CD4-positive, alpha-beta T cell treated with Interleukin-12 subunit alpha and Interleukin-12 subunit beta, for 1 hour (primary cell): ENCODE results near the gene ERG28.
"Not testable (repeated sequence)": the region's sequence is repeated elsewhere in the genome, so short reads cannot be mapped to it uniquely, and the experiment has no call there.

Experiments used
- DNase-seq: peaks from one replicate; pipeline ENCODE4 v3.0.0-alpha.2; 2020

ERG28 gene, protein sequence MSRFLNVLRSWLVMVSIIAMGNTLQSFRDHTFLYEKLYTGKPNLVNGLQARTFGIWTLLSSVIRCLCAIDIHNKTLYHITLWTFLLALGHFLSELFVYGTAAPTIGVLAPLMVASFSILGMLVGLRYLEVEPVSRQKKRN

DNA sequence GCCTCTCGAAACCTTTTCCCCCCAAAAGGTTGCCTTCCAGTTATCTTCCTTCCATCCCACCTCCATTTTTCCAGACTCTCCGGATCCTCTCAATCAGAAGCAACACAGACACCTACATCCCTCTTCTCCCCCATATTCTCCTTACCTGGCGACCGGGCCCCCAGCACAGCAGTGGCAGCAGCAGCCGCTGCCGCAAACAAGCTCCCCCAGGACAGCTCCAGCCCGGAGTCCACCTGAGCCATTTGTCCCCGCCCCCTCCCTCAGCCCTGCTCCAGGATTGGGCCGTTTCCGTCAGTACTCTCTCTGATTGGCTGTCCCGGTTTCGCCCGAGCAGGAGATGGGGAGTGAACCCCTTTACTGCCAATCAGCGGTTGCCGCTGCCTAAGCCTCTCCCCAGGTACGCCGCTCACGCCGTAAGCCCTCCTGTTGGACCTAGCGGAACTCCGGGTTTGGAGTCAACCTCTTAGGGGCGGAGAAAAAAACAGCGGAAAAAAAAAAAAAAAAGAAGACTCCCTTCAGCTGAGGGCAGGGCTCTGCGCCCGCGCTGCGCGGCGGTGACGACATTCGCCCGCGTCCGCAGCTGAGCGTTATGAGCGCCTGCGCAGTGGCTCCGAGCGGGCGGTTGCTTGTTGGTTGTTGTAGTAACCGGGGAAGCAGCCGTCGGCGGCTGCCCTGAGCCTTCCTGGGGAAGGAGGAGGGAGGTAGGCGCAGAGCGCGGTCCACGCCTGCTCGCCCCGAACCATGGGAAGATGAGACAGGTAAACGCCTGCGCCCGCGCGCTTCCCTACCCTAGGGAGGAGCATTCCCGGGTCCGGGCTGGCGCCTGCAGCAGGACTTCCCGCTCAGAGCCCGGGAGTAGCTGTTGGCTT, at the start of gene ERG28, which contains the start of gene TTLL5:
TSS of gene ERG28 (minus strand) at position 247 of the 869 bp plus-strand sequence. CDS start 3,374 bp downstream, outside the sequence.
TSS of gene TTLL5 (plus strand) at position 617 of the 869 bp plus-strand sequence. CDS start 1,904 bp downstream, outside the sequence.
- peak; percentile 97 for DNase-seq

DNA sequence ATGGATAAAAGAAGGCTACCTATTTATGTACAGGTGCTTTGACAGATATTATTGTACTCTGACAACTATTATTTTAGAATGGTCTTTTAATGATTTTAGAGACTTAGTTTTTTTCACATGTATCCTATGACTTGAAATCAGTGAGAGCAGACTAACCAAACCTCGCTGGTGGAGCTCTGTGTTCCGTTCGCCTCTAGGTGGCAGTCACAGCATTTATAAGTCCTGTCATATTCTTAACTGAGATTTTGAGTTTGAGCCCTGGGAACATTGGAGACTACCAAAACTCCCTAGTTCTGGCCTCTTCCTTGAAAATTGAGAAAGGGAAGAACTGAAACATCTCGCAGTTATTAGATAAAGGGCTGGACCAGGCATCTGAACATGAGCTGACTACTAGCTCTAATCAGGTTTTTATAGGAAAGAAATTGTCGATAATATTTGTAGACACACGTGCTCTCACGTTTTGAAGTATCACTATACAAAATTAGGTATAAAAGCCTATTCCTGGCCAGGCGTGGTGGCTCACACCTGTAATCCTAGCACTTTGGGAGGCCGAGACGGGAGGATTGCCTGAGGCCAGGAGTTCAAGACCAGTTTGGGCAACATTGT, 48.6 kb upstream of the ERG28 start:
- DNase-seq: peak; percentile 66

DNA sequence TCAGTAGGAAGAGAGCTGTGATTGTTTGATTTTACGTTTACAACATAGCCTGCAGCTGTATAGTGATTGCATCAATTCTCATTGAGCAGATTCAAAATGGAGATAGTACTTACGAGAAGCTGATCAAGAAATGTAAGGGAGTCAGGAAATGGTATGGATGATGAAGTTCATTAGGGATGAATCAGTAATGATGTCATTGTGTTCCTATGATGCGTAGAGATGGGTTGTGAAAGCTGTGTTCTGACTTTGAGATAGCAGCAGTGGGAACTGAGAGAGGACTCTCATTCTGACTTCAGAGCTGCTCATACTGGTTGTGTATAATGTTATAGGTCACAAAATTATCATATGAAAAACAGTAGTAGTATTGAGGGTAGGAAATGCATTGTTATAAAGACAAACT, 44.3 kb upstream of the ERG28 start:
- no peak for DNase-seq

DNA sequence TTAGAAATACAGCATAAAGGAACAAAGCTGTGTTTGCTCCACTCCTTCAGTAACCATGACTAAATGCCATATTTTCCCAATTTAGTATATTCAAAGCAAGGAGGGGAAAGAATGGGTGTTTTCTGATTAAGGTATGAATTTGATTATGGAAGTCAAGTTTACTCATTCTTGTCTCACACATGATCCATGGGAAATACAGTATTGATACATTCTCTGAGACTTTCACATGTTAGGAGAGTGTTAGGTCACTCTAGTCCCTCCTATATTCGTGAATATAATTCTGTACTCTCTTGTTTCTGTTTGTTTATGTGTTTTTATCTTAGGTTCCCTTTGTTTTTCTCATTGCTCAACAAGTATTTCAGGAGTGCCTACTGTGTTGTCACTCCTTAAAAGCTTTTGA, 42.8 kb upstream of the ERG28 start:
- DNase-seq: no peak

DNA sequence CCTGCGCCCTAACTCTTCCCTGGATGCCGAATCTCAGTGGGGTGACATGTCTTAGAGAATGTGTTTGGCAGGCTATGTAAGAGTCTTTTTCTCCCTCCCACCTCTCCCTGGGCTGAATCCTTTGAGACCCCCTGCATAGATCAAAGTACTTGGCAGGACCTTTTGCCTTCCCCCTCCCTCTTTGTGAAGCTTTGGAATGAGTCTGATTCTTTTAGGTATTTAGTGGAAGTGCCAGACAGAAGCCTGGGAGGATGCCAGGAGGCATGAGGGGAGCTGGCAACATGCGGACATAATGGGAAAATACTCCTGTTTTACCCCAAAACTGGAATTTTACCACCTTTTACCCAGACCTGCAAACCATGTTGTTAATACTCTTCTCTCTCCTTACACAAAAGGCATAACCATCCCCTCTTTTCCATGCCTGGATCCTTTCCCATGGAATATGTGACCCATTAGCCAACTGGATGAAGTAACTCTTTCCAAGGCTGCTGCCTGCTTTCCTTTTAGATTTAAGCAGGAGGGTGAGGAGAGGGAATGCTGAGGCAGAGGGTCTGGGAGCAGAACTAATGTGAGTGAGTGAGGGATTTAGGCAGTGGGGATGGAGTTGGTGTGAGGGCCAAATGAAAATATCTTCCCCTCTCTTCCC, 42.1 kb upstream of the ERG28 start:
- DNase-seq: no peak

DNA sequence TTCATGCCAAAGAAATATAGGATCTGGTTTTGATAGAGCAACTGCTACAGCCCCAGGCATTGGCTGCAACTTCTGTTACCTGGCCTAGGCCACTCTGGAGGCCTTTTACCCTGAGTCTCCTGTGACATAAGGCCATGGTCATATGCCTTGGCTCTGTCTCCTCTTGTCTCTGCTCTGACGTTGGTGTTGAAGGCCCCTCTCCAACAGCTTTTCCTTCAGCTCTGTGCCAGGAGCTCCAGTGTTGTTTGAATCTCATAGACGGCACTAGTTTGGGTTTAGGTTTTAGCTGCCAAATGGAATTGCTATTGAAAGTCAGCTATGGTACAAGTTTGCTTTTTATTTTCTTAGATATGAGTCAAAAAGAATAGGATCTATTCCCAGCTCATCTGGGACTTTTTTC, 41.4 kb upstream of the ERG28 start:
- DNase-seq: no peak

DNA sequence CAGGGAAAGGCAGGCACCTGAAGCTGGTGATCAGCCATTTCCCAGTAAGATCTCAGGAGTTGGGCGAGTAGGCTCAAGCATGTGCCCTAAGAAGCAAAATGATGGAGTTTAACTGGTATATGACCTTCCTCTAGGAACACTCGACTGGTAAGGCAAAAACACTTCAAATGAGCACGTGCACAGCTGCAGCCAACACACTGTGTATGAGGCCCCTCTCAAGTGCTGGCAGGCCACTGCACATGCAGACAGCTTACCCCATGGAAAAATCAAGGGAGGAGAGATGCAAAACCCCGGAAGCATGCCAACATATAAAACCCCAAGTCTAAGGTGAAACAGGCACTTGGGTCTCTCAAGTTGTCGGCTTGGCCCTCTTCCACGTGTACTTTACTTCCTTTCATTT, 39.6 kb upstream of the ERG28 start:
- no peak for DNase-seq

DNA sequence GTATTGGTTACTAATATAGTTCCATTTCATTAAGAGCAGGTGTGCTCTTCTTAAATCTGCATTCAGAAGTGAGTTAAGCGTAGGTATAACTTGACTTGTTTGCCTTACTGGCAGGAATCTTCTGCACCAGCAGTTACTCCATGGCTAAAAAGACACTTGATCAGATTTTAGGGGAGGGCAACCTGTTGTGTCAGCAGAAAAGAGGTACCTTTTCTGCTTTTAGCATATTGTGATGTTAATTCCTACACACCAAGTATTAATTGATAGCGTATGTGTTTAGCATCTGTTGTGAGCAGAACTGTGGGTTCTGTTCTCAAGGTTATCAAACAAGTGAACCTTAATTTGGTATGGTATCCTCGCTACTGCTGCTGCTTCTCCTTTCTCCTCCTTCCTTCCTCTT, 38.7 kb upstream of the ERG28 start:
- DNase-seq: no peak

DNA sequence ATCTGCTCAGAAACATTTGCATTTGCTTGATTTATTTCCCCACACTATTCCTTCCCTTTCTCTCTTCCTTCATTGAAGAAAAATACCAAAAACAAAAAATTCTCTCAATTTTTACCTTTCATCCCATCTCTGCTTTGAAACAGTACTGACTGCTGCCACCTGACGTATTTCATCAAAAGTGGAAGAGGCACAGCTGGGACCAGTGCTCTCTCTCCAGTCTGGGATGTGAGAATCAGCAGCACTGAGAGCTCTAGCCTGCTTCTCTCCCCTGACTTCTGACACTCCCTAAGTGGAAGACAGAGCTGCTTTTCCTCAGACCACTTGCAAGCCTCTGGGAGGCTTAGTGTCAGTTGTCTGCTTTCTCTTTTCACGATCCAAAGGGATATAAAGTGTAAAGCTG, 37.2 kb upstream of the ERG28 start:
- DNase-seq: no peak

DNA sequence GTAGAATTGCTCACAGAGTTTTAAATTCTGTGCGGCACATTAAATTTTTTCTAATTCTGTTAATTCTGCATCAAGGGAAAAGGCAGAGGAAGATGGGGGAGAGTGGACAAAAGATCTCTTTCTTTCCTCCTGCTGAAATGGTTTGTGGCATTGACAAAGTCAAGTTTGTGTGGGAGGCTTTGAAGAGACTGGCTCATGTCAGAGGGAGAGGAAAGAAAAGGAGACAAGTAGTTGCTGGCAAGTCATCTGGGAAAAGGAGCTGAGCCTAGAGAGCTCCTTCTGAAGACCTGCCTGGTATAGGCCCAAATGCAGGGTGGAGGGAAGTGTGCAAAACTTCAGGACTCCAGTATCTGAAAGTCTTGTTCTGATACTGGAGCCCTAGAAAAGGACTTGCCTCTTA, 36.7 kb upstream of the ERG28 start:
- DNase-seq: no peak

DNA sequence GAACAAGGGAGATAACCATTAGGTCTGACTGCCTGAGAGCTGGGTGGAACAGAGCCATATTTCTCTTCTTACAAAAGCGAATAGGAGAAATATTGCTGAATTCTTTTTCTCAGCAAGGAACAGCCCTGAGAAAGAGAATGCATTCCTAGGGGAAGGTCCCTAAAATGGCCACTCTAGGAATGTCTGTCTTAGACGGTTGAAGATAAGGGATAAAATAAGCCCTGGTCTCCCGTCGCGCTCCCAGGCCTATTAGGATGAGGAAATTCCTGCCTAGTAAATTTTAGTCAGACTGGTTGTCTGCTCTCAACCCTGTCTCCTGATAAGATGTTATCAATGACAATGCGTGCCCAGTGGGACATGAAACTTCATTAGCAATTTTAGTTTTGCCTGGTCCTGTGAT, 34.3 kb upstream of the ERG28 start:
- not testable (repeated sequence) for DNase-seq

DNA sequence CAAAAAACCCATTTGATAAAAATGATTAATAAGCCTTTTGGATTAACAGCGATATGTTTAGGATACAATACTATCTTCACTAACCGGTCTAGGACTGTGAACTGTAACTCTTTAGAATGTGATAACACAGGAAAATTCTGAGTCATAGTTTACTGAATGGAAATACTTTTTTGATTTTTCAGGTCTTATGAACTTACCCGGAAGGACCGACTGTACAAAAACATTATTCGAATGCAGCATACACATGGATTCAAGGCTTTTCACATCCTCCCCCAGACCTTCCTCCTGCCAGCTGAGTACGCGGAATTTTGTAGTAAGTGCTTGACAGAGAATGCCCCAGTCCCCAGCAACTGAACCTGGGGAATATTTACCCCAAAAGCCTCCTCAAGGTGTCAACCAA, 29.3 kb upstream of the ERG28 start:
- DNase-seq: no peak

DNA sequence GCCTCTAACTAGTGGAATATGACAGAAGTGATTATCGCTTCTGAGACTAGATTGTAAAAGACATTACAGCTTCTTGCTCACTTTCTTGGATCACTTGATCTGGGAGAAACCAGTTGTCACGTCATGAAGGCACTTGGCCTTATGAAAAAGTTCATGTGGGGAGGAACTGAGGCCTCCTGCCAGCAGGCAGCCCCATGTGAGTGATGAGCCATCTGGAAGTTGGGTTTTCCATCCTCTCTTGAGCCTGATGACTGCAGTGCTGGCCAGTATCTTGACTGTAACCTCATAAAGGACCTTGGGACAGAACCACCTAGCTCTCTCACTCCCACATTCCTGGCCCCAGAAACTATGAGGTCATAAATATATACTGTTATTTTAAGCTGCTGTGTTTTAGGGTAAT, 28.3 kb upstream of the ERG28 start:
- DNase-seq: no peak

DNA sequence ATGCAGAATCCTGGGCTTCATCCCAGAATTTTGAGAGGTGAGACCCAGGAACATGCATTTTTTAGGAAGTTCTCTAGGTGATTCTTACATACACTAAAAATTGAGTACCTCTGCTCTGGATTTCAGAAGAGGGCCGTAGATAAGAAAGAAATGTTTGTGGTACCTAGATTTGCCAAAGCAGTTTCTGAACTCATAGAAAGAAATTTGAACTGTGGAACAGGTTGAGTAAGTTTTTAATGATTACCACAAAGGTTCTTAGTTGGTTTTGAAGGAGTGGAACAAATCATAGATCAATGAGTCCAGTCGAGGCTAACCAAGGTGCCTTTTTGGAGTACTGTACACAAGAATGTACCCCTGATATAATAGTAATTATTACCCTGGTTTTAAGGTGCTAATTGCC, 25.2 kb upstream of the ERG28 start:
- DNase-seq: no peak

DNA sequence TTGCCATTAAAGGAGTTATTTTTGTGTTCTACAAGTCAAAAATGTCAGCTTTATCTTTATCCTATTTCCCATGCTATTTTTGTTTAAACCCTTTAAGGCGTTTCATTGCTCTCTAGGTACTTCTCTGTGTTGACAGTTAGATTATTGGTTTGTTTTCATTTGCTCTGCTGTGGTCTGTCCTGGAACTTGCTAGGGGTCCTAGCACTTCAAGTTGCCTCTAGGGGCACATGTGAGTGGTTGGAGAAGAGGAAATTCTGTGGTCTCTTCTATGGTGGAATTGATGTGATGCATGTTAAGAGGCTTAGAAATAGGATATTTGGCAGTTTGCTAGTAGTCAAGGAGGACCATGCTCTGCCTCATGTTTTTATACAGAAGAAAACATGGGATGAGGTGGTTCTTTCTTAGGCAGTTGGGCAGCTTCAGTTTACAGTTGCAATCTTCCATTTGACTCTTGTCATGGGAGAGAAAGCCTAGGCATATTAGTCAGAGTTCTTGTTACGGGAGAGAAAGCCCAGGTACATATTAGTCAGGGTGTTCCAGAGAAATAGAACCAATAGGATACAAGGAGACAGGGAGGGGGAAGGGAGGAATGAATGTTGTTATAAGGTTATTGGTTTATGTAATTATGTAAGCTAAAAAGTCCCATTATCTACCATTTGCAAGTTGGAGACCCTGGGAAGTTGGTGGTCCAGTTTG, 14.7 kb upstream of the ERG28 start:
- no peak for DNase-seq

DNA sequence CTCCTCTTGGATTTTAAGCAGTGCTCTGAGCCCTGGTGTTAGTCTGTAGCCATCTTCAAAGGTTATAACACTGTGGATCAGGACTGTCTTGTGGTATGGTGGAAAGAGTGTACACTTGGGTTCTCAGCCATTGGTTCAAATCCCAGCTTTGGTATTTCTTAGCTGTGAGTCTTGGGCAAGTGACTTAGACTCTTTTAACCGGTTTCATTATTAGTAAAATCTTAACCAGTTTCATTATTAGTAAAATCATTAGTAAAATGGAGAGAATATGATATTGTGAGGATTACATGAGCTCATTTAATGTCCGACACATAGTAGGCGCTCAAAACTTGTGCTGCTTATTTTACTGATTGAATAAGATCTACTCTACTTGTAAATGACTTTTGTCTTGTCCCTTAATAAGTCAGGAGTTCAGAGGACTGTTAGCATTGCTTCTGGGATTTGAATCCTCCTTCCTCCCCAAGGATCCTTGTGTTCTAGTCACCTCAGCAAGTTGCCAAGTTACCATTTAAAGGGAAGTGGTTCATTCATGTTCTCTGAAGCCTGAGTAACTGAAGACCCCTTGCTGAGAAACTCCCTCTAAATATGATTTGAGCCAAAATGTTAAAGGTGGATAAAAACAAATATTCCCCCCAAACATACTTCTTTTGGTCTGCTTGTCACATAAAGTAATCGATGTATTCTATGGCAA, 12.8 kb upstream of the ERG28 start:
- DNase-seq: no peak

DNA sequence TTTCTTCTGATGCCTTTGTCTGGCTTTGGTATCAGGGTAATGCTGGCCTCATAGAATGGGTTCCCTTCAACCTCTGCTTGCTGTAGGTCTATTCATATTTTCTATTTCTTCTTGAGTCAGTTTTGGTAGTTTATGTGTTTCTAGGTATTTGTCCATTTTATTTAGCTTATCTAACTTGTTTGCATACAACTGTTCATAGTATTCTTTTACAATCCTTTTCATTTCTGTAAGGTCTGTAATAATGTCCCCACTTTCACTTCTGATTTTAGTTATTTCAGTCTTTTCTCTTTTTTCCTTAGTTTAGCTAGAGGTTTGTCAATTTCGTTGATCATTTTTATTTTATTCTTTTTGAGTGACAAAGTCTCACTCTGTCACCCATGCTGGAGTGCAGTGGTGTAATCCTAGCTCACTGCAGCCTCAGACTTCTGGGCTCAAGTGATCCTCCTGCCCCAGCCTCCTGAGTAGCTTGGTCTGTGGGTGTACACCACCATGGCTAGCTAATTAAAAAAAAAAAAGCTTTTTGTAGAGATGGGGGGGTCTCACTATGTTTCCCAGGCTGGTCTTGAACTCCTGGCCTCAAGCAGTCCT, 12.0 kb upstream of the ERG28 start:
- no peak for DNase-seq

DNA sequence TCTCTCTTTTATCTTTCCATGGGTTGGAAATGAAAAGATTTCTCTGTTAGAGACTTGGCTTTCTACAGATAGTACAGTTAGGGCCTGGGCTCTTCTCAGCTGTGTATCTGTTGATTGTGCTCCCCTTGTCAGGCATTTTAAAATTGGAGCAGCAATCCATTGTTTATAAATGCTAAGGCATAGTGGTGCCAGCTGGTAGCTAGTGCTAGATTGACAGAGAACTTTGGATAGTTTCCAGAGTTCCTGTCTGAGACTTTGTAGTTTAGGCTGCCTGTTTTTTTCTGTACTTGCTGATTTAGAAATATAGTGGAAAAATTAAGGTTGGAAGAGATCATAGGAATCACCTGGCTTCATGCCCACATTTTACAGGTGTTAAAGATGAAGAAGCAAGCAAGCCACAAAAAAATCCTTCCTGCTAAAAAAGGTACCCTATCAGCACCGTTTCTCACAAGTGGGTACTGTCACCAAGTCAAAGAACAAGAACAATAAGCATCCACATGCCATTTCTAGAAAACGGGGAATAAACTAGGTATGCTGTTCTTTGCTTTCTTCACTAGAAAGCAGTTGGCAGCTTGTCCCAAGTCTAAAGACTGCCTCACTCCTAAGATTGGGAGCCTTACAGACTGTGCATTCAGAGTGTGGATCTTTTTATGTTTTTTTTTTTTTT, 6.6 kb upstream of the ERG28 start:
- no peak for DNase-seq

DNA sequence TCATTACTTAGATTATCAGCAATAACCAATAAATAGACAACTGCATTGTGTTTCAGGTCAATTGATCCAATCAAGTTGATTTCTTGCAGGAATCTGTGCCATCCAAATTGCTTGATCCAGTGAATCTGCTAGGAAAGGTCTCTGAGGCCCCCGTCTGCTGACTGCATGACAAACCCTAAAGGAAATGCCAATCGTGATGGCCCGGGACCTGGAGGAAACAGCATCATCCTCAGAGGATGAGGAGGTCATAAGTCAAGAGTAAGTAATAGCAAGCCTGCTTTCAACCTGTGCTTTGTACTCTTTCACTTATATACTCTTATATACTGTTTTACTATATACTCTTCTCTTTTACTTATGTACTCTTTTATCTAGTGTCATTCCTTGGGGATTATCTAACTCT, 2.3 kb upstream of the ERG28 start:
- no peak for DNase-seq

DNA sequence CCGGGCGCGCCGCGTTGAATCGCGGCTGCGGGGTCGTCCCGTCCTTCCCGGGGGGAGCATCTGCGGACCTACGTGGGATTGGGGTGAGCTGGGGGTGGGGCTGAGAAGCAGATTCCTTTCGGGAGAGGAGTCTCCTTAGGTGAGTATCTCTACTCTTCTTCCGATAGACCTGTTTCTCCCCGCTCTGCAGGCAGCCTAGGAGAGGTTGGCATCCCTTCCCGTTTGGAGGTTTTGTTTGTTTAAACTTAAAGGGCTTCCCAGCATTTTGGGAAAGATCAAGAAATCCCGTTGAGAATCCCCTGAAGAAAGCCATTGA, 781 bp upstream of the ERG28 start:
- no peak for DNase-seq

DNA sequence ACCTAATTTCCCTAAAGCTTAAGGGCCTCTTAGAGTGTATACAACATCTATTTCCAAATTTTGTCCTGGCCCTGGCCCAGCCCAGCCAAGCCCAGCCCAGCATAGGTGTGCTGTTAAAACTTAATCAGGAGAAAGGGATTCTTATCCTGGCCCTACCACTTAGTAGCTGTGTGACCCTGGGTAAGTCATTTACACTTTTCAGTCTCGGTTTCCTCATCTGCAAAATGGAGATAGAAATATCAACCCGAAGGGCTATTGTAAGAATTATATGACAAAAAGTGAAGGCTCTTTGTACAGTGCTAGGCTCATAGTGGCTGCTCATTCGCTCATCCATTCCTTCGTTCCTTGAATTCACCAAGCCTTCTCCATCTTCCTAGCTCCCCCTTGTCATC, 442 bp downstream of the ERG28 start:
- no peak for DNase-seq

DNA sequence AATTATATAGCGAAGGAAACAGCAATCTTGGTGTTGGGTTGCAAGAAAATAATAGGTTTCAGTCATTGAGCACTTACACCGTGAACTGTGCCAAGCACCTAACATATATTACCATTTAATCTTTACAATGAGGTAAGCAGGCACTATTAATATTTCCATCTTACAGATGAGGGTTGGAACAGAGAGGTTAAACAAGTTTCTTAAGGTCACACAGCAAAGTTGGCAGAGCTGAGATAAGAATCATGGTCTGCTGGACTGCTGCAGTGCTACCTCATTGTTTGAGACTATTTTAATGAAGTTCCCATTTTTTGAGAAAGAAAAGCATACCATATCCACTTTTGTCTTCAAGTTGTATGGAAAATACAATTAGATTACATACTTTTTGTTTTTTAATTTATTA, 1.7 kb downstream of the ERG28 start:
- no peak for DNase-seq
